ENCODE data around the gene AUTS2. TPM values are rescaled to one million over a fixed set of nuclear protein-coding genes. Genes with fewer than 3 reads are reported as not detected.

Gene AUTS2
- total and polyA plus RNA-seq, 9 of the 15 experiments (the other 6 are each of a cell fraction or from before 2014, with no cell fraction given), result 0.58 TPM; not detected in 8

DNA sequence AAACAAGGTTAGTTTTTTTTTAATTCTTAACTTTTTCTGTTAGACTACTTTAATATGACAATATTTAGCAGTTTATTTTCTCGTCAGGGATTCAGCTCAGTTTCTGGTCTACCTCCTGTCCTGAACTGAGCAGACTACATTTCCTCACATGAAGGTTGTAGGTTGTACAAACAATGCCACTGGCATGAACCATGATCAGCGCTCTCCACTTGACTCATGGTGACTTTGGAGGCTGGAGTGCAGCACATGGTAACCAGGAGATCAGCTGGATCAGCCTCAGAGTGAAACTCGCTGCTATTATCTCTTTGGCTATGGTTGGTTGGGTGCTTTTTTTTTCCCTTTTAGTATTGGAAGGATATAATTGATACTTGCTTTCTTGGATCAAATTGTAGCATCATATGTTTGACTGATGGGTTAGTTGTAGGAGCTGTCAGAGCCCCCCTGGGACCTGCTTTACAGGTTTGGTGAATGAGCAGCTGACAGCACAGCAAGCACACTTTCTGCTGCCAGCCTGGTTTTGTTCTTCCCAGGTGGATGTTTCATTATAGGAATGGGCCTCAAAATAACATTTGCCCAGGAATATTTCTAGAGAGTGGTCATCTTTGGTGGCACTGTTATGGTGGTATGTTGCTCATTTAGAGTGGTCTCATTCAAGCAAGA is 556.4 kb downstream of the AUTS2 start:
- Histone ChIP-seq H3K9ac (ENCODE audit: insufficient read depth in 1 of 2, low read depth in 2 of 2, low read length in 2 of 2) (no peak overlapping the region), H3K79me2 (ENCODE audit: control insufficient read depth, insufficient read depth, low read length) (no peaks in the 10 kb centered on the region), H3K4me2 (ENCODE audit: insufficient read depth, low read length) (no peak overlapping the region), H3K27me3 (ENCODE audit: control insufficient read depth in 2 of 2, insufficient read depth in 2 of 2, low read length in 2 of 2) (no peaks in the 10 kb centered on the region), H3K9me1 (ENCODE audit: control insufficient read depth, insufficient read depth, low read length) (no peaks in the 10 kb centered on the region), H3K9me3 (replicated peaks; ENCODE audit: control insufficient read depth, insufficient read depth, low read depth, low read length) (no peaks in the 10 kb centered on the region), H3K4me1 (replicated peaks in 1 of 2; ENCODE audit: control insufficient read depth in 2 of 2, insufficient read depth in 2 of 2, low read length in 2 of 2) (no peaks in the 10 kb centered on the region), H3K27ac (ENCODE audit: extremely low read depth, low read depth, low read length) (no peak overlapping the region), H3K4me3 (no peak overlapping the region), H2AFZ (ENCODE audit: low read depth, low read length) (no peak overlapping the region), H4K20me1 (replicated peaks; ENCODE audit: control insufficient read depth, insufficient read depth, low read length) (no peaks in the 10 kb centered on the region), H3K36me3 (ENCODE audit: control insufficient read depth, insufficient read depth, low read length) (no peaks in the 10 kb centered on the region)
- no peak for FAIRE-seq
- ChIA-PET POLR2A (no interaction called here), CTCF (ENCODE audit: low intra/inter-chr PET ratio) (no interaction called here)
- intact Hi-C loops (cut with micrococcal nuclease), result no loop called here
- no TSS peak for BruUV-seq (replicated peaks)
- DNase-seq (ENCODE audit: extremely low read depth in 1 of 4, low spot score in 3 of 4), result no peak
- no peak for ATAC-seq
- WGBS (ENCODE audit: insufficient coverage, low coverage, missing lambda C conversion rate), result 0% methylated on average over 3 of the region's 3 CpGs
- in situ Hi-C loops (cut with MboI), result no loop called here
- no peak for TF ChIP-seq PPARD (CRISPR knock-in tag; IDR thresholded peaks at IDR 0.05)
- no peak for TF ChIP-seq ZNF274 (IDR thresholded peaks at IDR 0.05; ENCODE audit: borderline replicate concordance, low read depth, low read length)
- no peak for TF ChIP-seq RCOR1 (IDR thresholded peaks at IDR 0.05; ENCODE audit: borderline replicate concordance in 1 of 2, low read depth in 2 of 2, low read length in 2 of 2)
- TF ChIP-seq, protein P1, sequence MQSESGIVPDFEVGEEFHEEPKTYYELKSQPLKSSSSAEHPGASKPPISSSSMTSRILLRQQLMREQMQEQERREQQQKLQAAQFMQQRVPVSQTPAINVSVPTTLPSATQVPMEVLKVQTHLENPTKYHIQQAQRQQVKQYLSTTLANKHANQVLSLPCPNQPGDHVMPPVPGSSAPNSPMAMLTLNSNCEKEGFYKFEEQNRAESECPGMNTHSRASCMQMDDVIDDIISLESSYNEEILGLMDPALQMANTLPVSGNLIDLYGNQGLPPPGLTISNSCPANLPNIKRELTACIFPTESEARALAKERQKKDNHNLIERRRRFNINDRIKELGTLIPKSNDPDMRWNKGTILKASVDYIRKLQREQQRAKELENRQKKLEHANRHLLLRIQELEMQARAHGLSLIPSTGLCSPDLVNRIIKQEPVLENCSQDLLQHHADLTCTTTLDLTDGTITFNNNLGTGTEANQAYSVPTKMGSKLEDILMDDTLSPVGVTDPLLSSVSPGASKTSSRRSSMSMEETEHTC (IDR thresholded peaks at IDR 0.05), result no peak
- no peak for TF ChIP-seq ZBTB1 (CRISPR knock-in tag; IDR thresholded peaks at IDR 0.05; ENCODE audit: borderline replicate concordance, low read depth)
- no peak for TF ChIP-seq PHF8 (IDR thresholded peaks at IDR 0.05; ENCODE audit: borderline replicate concordance, low read length)
- TF ChIP-seq ATF7 (IDR thresholded peaks at IDR 0.05), result no peak
- no peak for TF ChIP-seq NR4A1 (CRISPR knock-in tag; IDR thresholded peaks at IDR 0.05)
- no peak for TF ChIP-seq NR4A1 (tag; IDR thresholded peaks at IDR 0.05)
- no peak for TF ChIP-seq ESRRA (IDR thresholded peaks at IDR 0.05; ENCODE audit: borderline replicate concordance, low read depth)
- TF ChIP-seq, protein P2, sequence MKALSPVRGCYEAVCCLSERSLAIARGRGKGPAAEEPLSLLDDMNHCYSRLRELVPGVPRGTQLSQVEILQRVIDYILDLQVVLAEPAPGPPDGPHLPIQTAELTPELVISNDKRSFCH (CRISPR knock-in tag; IDR thresholded peaks at IDR 0.05), result no peak
- TF ChIP-seq, protein P2 (tag; IDR thresholded peaks at IDR 0.05), result no peak
- TF ChIP-seq RHOXF2B (CRISPR knock-in tag; conservative IDR thresholded peaks at IDR 0.05), result no peak
- TF ChIP-seq, protein P3, sequence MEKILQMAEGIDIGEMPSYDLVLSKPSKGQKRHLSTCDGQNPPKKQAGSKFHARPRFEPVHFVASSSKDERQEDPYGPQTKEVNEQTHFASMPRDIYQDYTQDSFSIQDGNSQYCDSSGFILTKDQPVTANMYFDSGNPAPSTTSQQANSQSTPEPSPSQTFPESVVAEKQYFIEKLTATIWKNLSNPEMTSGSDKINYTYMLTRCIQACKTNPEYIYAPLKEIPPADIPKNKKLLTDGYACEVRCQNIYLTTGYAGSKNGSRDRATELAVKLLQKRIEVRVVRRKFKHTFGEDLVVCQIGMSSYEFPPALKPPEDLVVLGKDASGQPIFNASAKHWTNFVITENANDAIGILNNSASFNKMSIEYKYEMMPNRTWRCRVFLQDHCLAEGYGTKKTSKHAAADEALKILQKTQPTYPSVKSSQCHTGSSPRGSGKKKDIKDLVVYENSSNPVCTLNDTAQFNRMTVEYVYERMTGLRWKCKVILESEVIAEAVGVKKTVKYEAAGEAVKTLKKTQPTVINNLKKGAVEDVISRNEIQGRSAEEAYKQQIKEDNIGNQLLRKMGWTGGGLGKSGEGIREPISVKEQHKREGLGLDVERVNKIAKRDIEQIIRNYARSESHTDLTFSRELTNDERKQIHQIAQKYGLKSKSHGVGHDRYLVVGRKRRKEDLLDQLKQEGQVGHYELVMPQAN (IDR thresholded peaks at IDR 0.05; ENCODE audit: borderline replicate concordance), result no peak
- no peak for TF ChIP-seq ZNF780A (CRISPR knock-in tag; IDR thresholded peaks at IDR 0.05)
- TF ChIP-seq SAFB (IDR thresholded peaks at IDR 0.05; ENCODE audit: borderline replicate concordance, low read depth, low read length), result no peak
- no peak for TF ChIP-seq SMC3 (conservative IDR thresholded peaks at IDR 0.05; ENCODE audit: insufficient read depth, low read depth, low read length)
- TF ChIP-seq, protein P4, sequence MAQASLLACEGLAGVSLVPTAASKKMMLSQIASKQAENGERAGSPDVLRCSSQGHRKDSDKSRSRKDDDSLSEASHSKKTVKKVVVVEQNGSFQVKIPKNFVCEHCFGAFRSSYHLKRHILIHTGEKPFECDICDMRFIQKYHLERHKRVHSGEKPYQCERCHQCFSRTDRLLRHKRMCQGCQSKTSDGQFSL (CRISPR knock-in tag; IDR thresholded peaks at IDR 0.05), result no peak
- TF ChIP-seq, protein P4 (tag; IDR thresholded peaks at IDR 0.05), result no peak
